Uterus (tissue), 2 donors: ENCODE data around the gene EPB41L2.

Experiments used
- POLR2A ChIP-seq, 2 donors: fragments of 450-650 bp; IDR thresholded peaks; one replicate each; pipeline ENCODE4 v1.6.1; 2016; ENCODE audit warnings: antibody characterized with exemption in 2 of 2, mild to moderate bottlenecking in 1 of 2, moderate library complexity in 1 of 2
- TF ChIP-seq, protein P1 (sequence below), 4 experiments: fragments of 200-600 bp in 2 of 4; fragments of 450-650 bp in 2 of 4; sonication (generic) in 2 of 4; IDR thresholded peaks; one replicate each; pipeline ENCODE4 v1.5.1; 2016 to 2019; ENCODE audit warnings: antibody characterized with exemption in 4 of 4, mild to moderate bottlenecking in 2 of 4, moderate library complexity in 1 of 4

DNA sequence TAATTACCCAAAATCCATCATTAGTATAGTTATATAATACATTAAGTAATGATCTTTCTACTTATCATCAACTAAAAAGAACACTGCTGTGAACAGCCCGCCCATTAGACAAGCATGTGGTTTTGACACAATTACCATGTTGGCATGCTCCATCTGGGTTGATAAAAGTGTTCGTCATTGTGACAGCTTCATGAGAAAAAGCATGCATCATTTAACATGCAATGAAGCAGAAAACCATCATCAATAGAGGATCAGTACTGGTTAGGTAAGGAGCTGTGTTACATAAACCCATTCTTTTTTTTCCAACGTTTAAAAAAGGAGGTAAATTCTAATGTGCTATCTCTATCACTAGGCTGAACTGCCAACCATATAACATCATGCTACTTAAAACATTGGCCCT, 101.9 kb downstream of the EPB41L2 start:
- TF ChIP-seq, protein P1, sequence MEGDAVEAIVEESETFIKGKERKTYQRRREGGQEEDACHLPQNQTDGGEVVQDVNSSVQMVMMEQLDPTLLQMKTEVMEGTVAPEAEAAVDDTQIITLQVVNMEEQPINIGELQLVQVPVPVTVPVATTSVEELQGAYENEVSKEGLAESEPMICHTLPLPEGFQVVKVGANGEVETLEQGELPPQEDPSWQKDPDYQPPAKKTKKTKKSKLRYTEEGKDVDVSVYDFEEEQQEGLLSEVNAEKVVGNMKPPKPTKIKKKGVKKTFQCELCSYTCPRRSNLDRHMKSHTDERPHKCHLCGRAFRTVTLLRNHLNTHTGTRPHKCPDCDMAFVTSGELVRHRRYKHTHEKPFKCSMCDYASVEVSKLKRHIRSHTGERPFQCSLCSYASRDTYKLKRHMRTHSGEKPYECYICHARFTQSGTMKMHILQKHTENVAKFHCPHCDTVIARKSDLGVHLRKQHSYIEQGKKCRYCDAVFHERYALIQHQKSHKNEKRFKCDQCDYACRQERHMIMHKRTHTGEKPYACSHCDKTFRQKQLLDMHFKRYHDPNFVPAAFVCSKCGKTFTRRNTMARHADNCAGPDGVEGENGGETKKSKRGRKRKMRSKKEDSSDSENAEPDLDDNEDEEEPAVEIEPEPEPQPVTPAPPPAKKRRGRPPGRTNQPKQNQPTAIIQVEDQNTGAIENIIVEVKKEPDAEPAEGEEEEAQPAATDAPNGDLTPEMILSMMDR (IDR thresholded peaks at IDR 0.05), result no peak
- no peak for TF ChIP-seq POLR2A (IDR thresholded peaks at IDR 0.05)
